HEK293T (cell line): ENCODE data around the gene TNIK.

Experiments used
- ARNT ChIP-seq: fragments of 450-650 bp; IDR thresholded peaks from 2 replicates; pipeline ENCODE4 v1.6.1; 2017; ENCODE audit warnings: mild to moderate bottlenecking
- BHLHE40 ChIP-seq: fragments of 450-650 bp; IDR thresholded peaks from 2 replicates; pipeline ENCODE4 v1.6.1; 2016; ENCODE audit warnings: mild to moderate bottlenecking, moderate library complexity, borderline replicate concordance
- CTBP1 ChIP-seq: fragments of 450-650 bp; IDR thresholded peaks from 2 replicates; pipeline ENCODE4 v1.6.1; 2016; ENCODE audit warnings: borderline replicate concordance
- ELF4 ChIP-seq: fragments of 450-650 bp; IDR thresholded peaks from 2 replicates; pipeline ENCODE4 v1.6.1; 2017; ENCODE audit warnings: antibody characterized with exemption
- FOXA1 ChIP-seq: fragments of 450-650 bp; IDR thresholded peaks from 2 replicates; pipeline ENCODE4 v1.6.1; 2016; ENCODE audit warnings: mild to moderate bottlenecking
- FOXK2 ChIP-seq: fragments of 450-650 bp; IDR thresholded peaks from 2 replicates; pipeline ENCODE4 v1.6.1; 2016; ENCODE audit warnings: mild to moderate bottlenecking
- FOXM1 ChIP-seq: fragments of 450-650 bp; IDR thresholded peaks from 2 replicates; pipeline ENCODE4 v1.6.1; 2017; ENCODE audit warnings: mild to moderate bottlenecking, borderline replicate concordance
- HDGF ChIP-seq: fragments of 450-650 bp; IDR thresholded peaks from 2 replicates; pipeline ENCODE4 v1.6.1; 2017; ENCODE audit warnings: antibody characterized with exemption, borderline replicate concordance
- NFRKB ChIP-seq: fragments of 450-650 bp; IDR thresholded peaks from 2 replicates; pipeline ENCODE4 v1.6.1; 2016; ENCODE audit warnings: mild to moderate bottlenecking, moderate library complexity
- PKNOX1 ChIP-seq: fragments of 450-650 bp; IDR thresholded peaks from 2 replicates; pipeline ENCODE4 v1.6.1; 2016
- SP1 ChIP-seq: fragments of 450-650 bp; IDR thresholded peaks from 2 replicates; pipeline ENCODE4 v1.6.1; 2017
- SUZ12 ChIP-seq: fragments of 450-650 bp; IDR thresholded peaks from 2 replicates; pipeline ENCODE4 v1.6.1; 2016; ENCODE audit warnings: mild to moderate bottlenecking
- TARDBP ChIP-seq: fragments of 450-650 bp; IDR thresholded peaks from 2 replicates; pipeline ENCODE4 v1.6.1; 2016
- ZNF384 ChIP-seq: fragments of 450-650 bp; IDR thresholded peaks from 2 replicates; pipeline ENCODE4 v1.6.1; 2016

- TF ChIP-seq SP1 (no peak), ELF4 (no peak), SUZ12 (no peak), FOXK2 (no peak), ZNF384 (no peak), TARDBP (no peak), FOXM1 (no peak), BHLHE40 (no peak), FOXA1 (no peak), HDGF (no peak), PKNOX1 (no peak), CTBP1 (no peak), ARNT (no peak), NFRKB (no peak)
These were observed 260.8 kb downstream of the TNIK start for GRCh38 chr3:171199473-171199829.
